Raji (cell line): ENCODE data around the gene LYPD5.

Experiments
- POLR2A ChIP-seq: IDR thresholded peaks from 2 replicates; pipeline ENCODE4 v1.6.1; 2011; ENCODE audit warnings: low read depth, low read length, control low read depth; ENCODE audit not compliant: insufficient read depth

Gene LYPD5

GRCh38 chr19:43802216-43802951, at the start of gene LYPD5:
Gene LYPD5 (minus strand): TSS chr19:43802447. CDS start chr19:43802380, 67 bp downstream.
- no peak for TF ChIP-seq POLR2A

- no peak for TF ChIP-seq POLR2A
Observed at GRCh38 chr19:43848821-43849220, 46.6 kb upstream of the LYPD5 start.

- no peak for TF ChIP-seq POLR2A
Observed at GRCh38 chr19:43847884-43848283, 45.6 kb upstream of the LYPD5 start.

GRCh38 chr19:43847246-43847645, 45.0 kb upstream of the LYPD5 start:
- no peak for TF ChIP-seq POLR2A

GRCh38 chr19:43842007-43842406, 39.8 kb upstream of the LYPD5 start:
- no peak for TF ChIP-seq POLR2A

- no peak for TF ChIP-seq POLR2A
Observed at GRCh38 chr19:43839139-43839538, 36.9 kb upstream of the LYPD5 start.

GRCh38 chr19:43826787-43827754, 24.8 kb upstream of the LYPD5 start, which contains the start of gene ZNF283:
Gene ZNF283 (plus strand): TSS chr19:43827321. CDS start chr19:43833505, 6,184 bp downstream.
- TF ChIP-seq POLR2A, result no peak

GRCh38 chr19:43820884-43821215, 18.6 kb upstream of the LYPD5 start:
- no peak for TF ChIP-seq POLR2A

GRCh38 chr19:43820098-43820883, 18.0 kb upstream of the LYPD5 start:
- TF ChIP-seq POLR2A, result no peak

GRCh38 chr19:43818500-43818899, 16.3 kb upstream of the LYPD5 start:
- no peak for TF ChIP-seq POLR2A

GRCh38 chr19:43814663-43815352, 12.6 kb upstream of the LYPD5 start:
- TF ChIP-seq POLR2A, result no peak

- TF ChIP-seq POLR2A, result no peak
Observed at GRCh38 chr19:43812688-43813087, 10.4 kb upstream of the LYPD5 start.

GRCh38 chr19:43812259-43812658, 10.0 kb upstream of the LYPD5 start:
- TF ChIP-seq POLR2A, result no peak

- no peak for TF ChIP-seq POLR2A
Observed at GRCh38 chr19:43811837-43812236, 9.6 kb upstream of the LYPD5 start.
